Keratinocyte (primary cell): ENCODE data around the gene GOT2. TPM values are rescaled to one million over a fixed set of nuclear protein-coding genes. Genes with fewer than 3 reads are reported as not detected.

ENCODE experiments used
- DNase-seq: peaks from one replicate; pipeline ENCODE4 v3.0.0-alpha.2; 2011; ENCODE audit warnings: low read depth, missing footprints, low spot score
- FAIRE-seq: peaks from 2 replicates; lab custom pipeline; 2011; peaks lifted over from hg19 to GRCh38; lab: Jason Lieb, UNC
- H2AFZ ChIP-seq: 2 replicates; pipeline ENCODE4 v1.6.0; 2012; ENCODE audit warnings: low read length, control low read depth, inconsistent platforms; ENCODE audit not compliant: control insufficient read depth
- H3K27ac ChIP-seq: 2 replicates; pipeline ENCODE4 v1.5.1; 2011; ENCODE audit warnings: low read length; ENCODE audit not compliant: control insufficient read depth, insufficient read depth
- H3K27me3 ChIP-seq: 3 replicates; pipeline ENCODE4 v1.6.0; 2011; ENCODE audit warnings: low read length; ENCODE audit not compliant: control insufficient read depth, insufficient read depth; ENCODE audit errors: extremely low read depth
- H3K36me3 ChIP-seq, 2 experiments: 2 replicates in 1 of 2; 3 replicates in 1 of 2; pipeline ENCODE4 v1.5.1; 2011; ENCODE audit warnings: low read length in 2 of 2, mild to moderate bottlenecking in 1 of 2; ENCODE audit not compliant: control insufficient read depth in 2 of 2, insufficient read depth in 2 of 2; ENCODE audit errors: extremely low read depth in 1 of 2
- H3K4me1 ChIP-seq: 3 replicates; pipeline ENCODE4 v1.5.1; 2011; ENCODE audit warnings: low read length; ENCODE audit not compliant: control insufficient read depth, insufficient read depth; ENCODE audit errors: extremely low read depth
- H3K4me2 ChIP-seq: 3 replicates; pipeline ENCODE4 v1.6.0; 2011; ENCODE audit warnings: low read depth, low read length; ENCODE audit not compliant: control insufficient read depth, insufficient read depth; ENCODE audit errors: extremely low read depth
- H3K4me3 ChIP-seq, 3 experiments: fragments of 200-600 bp in 1 of 3; sonication (generic) in 1 of 3; 2 replicates in 2 of 3; 3 replicates in 1 of 3; pipeline ENCODE4 v1.5.1; 2011 to 2016; ENCODE audit warnings: low read length in 3 of 3, mild to moderate bottlenecking in 3 of 3, control low read depth in 2 of 3, inconsistent platforms in 1 of 3, low read depth in 1 of 3, mixed read lengths in 1 of 3, mixed run types in 1 of 3, moderate library complexity in 1 of 3; ENCODE audit not compliant: control insufficient read depth in 2 of 3, insufficient read depth in 2 of 3; ENCODE audit errors: extremely low read depth in 1 of 3
- H3K79me2 ChIP-seq: 2 replicates; pipeline ENCODE4 v1.6.0; 2012; ENCODE audit warnings: low read length; ENCODE audit not compliant: control insufficient read depth, insufficient read depth
- H3K9ac ChIP-seq: 3 replicates; pipeline ENCODE4 v1.6.0; 2011; ENCODE audit warnings: low read length; ENCODE audit not compliant: control insufficient read depth, insufficient read depth; ENCODE audit errors: extremely low read depth
- H3K9me1 ChIP-seq: 3 replicates; pipeline ENCODE4 v1.6.0; 2011; ENCODE audit warnings: low read length; ENCODE audit not compliant: control insufficient read depth, insufficient read depth; ENCODE audit errors: extremely low read depth
- H3K9me3 ChIP-seq: 2 replicates; pipeline ENCODE4 v1.5.1; 2012; ENCODE audit warnings: low read depth, low read length; ENCODE audit not compliant: control insufficient read depth
- H4K20me1 ChIP-seq: 3 replicates; pipeline ENCODE4 v1.6.0; 2011; ENCODE audit warnings: low read length; ENCODE audit not compliant: control insufficient read depth, insufficient read depth; ENCODE audit errors: extremely low read depth
- CTCF ChIP-seq, 3 experiments: IDR thresholded peaks in 1 of 3; conservative IDR thresholded peaks in 1 of 3; optimal IDR thresholded peaks in 1 of 3; 2 replicates in 2 of 3; 3 replicates in 1 of 3; pipeline versions ENCODE3 to v1.5.1; 2011; ENCODE audit warnings: low read length in 3 of 3, mild to moderate bottlenecking in 3 of 3, moderate library complexity in 2 of 3, control low read depth in 1 of 3, inconsistent platforms in 1 of 3; ENCODE audit not compliant: insufficient read depth in 2 of 3; ENCODE audit errors: extremely low read depth in 1 of 3
- EZH2 ChIP-seq: IDR thresholded peaks from one replicate; pipeline ENCODE4 v1.6.1; 2012; ENCODE audit warnings: inconsistent platforms, mild to moderate bottlenecking, low read length, moderate library complexity
- dilution Hi-C: fragments of 300-500 bp; cut with MboI; formaldehyde crosslinking; loops from one replicate; pipeline ENCODE4 v1.7.0; 2020; ENCODE audit warnings: low sequenced_read_pairs; ENCODE audit not compliant: extremely low pct_ligation_motif_present
- polyA plus RNA-seq, 5 experiments: library from polyadenylated mRNA; depleted of rRNA in 3 of 5; stranded (reverse) in 3 of 5; stranded (forward) in 1 of 5; unstranded in 1 of 5; fragments of >200 nt; gene quantifications; 1 replicate in 1 of 5; 2 replicates in 3 of 5; 3 replicates in 1 of 5; pipeline versions ENCODE4 v1.2.1 to v1.2.3, GENCODE V29; 2011 to 2012; ENCODE audit warnings: missing spikeins in 2 of 5, low read depth in 1 of 5, low replicate concordance in 1 of 5

The GOT2 gene
- polyA plus RNA-seq, 1 donor (not counting 4 experiments of a cell fraction or from before 2014, with no cell fraction given) = 99.2 TPM

- H3K9me1 ChIP-seq = no peaks in the 10 kb centered on the region
- dilution Hi-C loops = no loop called here
- peaks cover 36% of the 10 kb centered on the region for H3K4me1 ChIP-seq
- H3K9ac ChIP-seq = peak overlapping the region; percentile 87
- peak overlapping the region; percentile 78 for H3K27ac ChIP-seq
- TF ChIP-seq EZH2 = no peak
- TF ChIP-seq CTCF (optimal IDR thresholded peaks at IDR 0.05 in 1 of 3, IDR thresholded peaks at IDR 0.05 in 1 of 3, conservative IDR thresholded peaks at IDR 0.05 in 1 of 3; ENCODE audit: extremely low read depth in 1 of 3, insufficient read depth in 2 of 3, low read length in 3 of 3) = no peak
- DNase-seq = no peak
- H3K27me3 ChIP-seq = no peaks in the 10 kb centered on the region
- peak overlapping the region; percentile 85 for H3K4me2 ChIP-seq
- peaks cover 63% of the 10 kb centered on the region for H3K79me2 ChIP-seq
- H2AFZ ChIP-seq = no peak overlapping the region
- peak overlapping the region; percentile 73 to 92 (median 86) for H3K4me3 ChIP-seq
- peaks cover 0 to 9% of the 10 kb centered on the region in 2 experiments for H3K36me3 ChIP-seq
- FAIRE-seq = no peak
- H3K9me3 ChIP-seq = no peaks in the 10 kb centered on the region
- peaks cover 10% of the 10 kb centered on the region for H4K20me1 ChIP-seq
These were observed 1.4 kb downstream of the GOT2 start for GRCh38 chr16:58732545-58733247.

DNA sequence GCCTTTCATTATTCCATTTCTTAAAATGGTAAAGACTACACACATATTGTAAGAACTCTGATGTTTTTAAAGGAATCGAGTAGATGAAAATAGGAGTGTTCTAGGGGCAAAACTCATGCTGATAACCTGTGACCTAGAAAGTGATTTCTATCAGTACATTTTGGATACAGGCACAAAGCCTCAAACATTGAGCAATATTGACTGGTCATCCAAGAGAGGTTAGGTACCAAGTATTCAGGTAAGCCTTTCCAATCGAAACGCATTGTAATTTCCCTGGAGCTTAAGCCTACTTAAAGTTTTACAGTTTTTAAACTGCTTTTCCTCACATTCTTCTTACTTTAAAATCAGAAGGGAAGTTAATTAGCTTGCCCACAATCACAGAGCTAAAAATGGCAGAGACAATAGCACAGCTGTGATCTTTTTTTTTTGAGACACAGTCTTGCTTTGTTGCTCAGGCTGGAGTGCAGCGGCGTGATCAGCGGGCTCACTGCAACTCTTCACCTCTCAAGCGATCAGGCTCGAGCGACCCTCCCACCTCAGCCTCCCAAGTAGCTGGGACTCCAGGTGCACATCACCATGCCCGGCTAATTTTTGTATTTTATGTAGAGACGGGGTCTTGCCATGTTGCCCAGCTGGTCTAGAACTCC, 3.3 kb downstream of the GOT2 start:
- no peak overlapping the region for H2AFZ ChIP-seq
- no peaks in the 10 kb centered on the region for H3K27me3 ChIP-seq
- peaks cover 4% of the 10 kb centered on the region for H3K9me1 ChIP-seq
- H3K4me3 ChIP-seq = no peak overlapping the region
- no peaks in the 10 kb centered on the region for H3K9me3 ChIP-seq
- no peak overlapping the region for H3K27ac ChIP-seq
- H3K4me2 ChIP-seq = no peak overlapping the region
- dilution Hi-C loops = no loop called here
- TF ChIP-seq EZH2 (no peak), CTCF (optimal IDR thresholded peaks at IDR 0.05 in 1 of 3, IDR thresholded peaks at IDR 0.05 in 1 of 3, conservative IDR thresholded peaks at IDR 0.05 in 1 of 3; ENCODE audit: extremely low read depth in 1 of 3, insufficient read depth in 2 of 3, low read length in 3 of 3) (no peak)
- FAIRE-seq (no peak), DNase-seq (no peak)
- peaks cover 81% of the 10 kb centered on the region for H3K79me2 ChIP-seq
- no peak overlapping the region for H3K9ac ChIP-seq
- H3K36me3 ChIP-seq = peaks cover 0 to 12% of the 10 kb centered on the region in 2 experiments
- peaks cover 29% of the 10 kb centered on the region for H3K4me1 ChIP-seq
- H4K20me1 ChIP-seq = peaks cover 15% of the 10 kb centered on the region
